Mucosa of rectum (tissue), 2 donors: ENCODE results near the gene HS1BP3.

ENCODE experiments used
- H3K27ac ChIP-seq, 2 donors: one replicate each; pipeline ENCODE4 v1.7.0; 2013; ENCODE audit warnings: inconsistent platforms in 2 of 2, low read depth in 2 of 2, low read length in 2 of 2
- H3K27me3 ChIP-seq, 2 donors: one replicate each; pipeline ENCODE4 v1.7.0; 2013; ENCODE audit warnings: low read length in 2 of 2; ENCODE audit not compliant: control insufficient read depth in 2 of 2, insufficient read depth in 2 of 2
- H3K36me3 ChIP-seq, 2 donors: one replicate each; pipeline ENCODE4 v1.7.0; 2013; ENCODE audit warnings: low read length in 2 of 2; ENCODE audit not compliant: control insufficient read depth in 2 of 2, insufficient read depth in 2 of 2
- H3K4me1 ChIP-seq, 2 donors: one replicate each; pipeline ENCODE4 v1.7.0; 2013; ENCODE audit warnings: low read length in 2 of 2, mild to moderate bottlenecking in 1 of 2; ENCODE audit not compliant: control insufficient read depth in 2 of 2, insufficient read depth in 2 of 2
- H3K4me3 ChIP-seq, 2 donors: one replicate each; pipeline ENCODE4 v1.7.0; 2013; ENCODE audit warnings: low read length in 2 of 2
- H3K9ac ChIP-seq, 2 donors: one replicate each; pipeline ENCODE4 v1.7.0; 2013; ENCODE audit warnings: low read length in 2 of 2, low read depth in 1 of 2, mild to moderate bottlenecking in 1 of 2
- H3K9me3 ChIP-seq, 2 donors: one replicate each; pipeline ENCODE4 v1.7.0; 2013; ENCODE audit warnings: low read length in 2 of 2; ENCODE audit not compliant: control insufficient read depth in 2 of 2
- donor health status: healthy.
- donor health status: Normal muscosa, but diverticular disease.

HS1BP3 gene

DNA sequence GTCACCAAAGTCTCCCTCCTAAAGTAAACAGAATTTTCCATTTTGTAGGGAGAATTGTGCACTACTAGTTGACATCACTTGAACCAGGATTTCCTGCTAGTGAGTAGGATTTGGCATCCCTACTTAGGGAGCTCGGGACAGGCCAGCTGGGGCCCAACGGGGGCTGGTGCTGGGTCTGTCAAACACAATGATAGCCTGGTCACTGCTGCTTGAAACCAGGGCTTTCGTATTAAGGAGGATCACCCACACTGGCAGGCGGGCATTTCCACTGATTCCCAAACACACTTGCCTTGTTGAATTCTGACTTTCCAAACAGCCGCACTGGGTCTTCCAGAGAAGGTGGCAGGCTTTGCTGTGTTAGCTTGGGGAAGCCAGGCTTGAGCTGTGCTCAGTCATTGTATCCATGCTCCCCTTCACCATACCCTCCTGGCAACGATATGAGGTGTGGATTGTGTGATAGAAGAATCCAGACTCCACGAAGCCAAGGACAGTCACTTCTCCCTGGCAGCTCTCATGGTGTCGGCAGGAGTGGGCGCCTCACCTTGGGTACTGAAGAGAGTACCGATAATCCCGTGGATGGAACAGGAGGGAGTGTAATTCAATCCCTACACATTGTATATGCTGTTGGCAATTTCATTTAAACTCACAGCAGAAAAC lies 23.5 kb upstream of the HS1BP3 start:
- peaks cover 0 to 2% of the 10 kb centered on the region in 2 donors for H3K36me3 ChIP-seq
- no peak overlapping the region for H3K4me3 ChIP-seq
- no peak overlapping the region for H3K9ac ChIP-seq
- no peaks in the 10 kb centered on the region for H3K9me3 ChIP-seq
- H3K4me1 ChIP-seq = peaks cover 12 to 15% of the 10 kb centered on the region in 2 donors
- H3K27me3 ChIP-seq = peaks cover 33 to 37% of the 10 kb centered on the region in 2 donors
- no peak overlapping the region for H3K27ac ChIP-seq

DNA sequence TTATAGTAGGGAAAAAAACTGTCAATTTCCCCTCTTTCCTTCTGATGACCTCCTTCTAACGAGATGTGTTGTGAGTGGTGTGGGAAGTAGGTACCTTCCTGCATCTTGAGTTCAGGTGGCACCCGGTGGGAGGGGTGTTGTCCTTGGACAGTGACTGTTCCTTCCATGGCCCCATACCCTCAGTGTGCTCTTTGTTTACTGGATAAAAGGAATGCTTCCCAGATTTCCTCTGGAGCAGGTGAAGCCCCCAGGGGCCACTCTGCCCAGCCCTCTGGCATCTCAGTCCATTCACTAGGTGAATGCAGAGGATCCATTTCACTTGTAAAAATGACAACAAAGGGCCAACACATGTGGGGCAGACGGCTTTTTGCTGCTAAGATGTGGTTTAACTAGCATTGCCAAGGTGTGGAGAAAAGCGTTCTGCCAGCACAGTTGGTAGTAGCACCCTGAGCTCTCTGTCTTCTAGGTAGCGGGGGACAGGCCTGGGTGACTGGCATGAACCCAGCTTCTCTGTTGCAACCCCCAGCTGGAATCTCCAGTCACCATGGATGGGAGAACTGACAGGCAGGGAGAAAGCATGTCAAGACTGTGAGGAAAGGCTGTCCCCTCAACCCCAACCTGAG lies 22.9 kb upstream of the HS1BP3 start:
- Histone ChIP-seq H3K9ac (no peak overlapping the region), H3K27ac (no peak overlapping the region), H3K4me3 (no peak overlapping the region), H3K36me3 (no peaks in the 10 kb centered on the region), H3K4me1 (peaks cover 12 to 15% of the 10 kb centered on the region in 2 donors), H3K27me3 (peaks cover 39% of the 10 kb centered on the region in 2 donors), H3K9me3 (no peaks in the 10 kb centered on the region)

DNA sequence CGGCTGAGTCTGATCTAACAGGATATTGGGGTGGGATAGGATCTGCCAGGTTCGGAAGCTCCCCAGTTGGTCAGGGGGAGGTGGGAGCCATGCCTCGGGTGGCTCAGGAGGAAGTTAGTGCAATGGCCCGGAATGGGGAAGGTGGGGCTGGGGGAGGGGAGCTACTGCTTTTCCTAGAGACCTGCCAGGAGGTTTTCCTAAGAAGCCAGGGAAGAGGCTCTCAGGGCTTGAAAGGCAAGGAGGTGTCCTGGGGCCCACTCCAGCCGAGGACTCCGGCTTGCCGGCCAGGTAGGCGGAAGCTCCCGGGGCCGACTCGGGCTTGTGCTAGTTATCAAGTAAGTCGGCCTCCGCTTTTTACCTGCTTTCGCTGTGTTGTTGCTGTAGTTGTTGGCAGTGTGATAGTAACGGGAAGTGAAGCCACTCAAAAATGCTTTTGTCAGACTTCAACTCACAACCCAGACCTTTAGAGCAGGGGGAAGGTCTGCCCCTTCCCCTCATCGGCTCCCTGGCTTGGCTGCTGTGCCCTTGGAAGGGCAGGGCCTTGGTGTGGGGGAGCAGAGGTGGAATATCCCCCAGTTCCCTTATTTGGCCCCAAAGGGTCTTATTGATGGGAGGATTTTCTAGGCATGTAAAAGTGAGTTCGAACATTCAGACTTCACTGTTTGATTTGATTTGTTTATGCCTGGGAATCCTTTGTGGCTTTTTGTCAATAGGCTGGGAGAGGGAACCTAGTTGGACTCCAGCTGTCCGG lies 21.5 kb upstream of the HS1BP3 start:
- no peaks in the 10 kb centered on the region for H3K36me3 ChIP-seq
- peaks cover 12 to 15% of the 10 kb centered on the region in 2 donors for H3K4me1 ChIP-seq
- H3K27me3 ChIP-seq = peaks cover 50 to 53% of the 10 kb centered on the region in 2 donors
- no peaks in the 10 kb centered on the region for H3K9me3 ChIP-seq
- no peak overlapping the region for H3K9ac ChIP-seq
- H3K4me3 ChIP-seq = no peak overlapping the region
- no peak overlapping the region for H3K27ac ChIP-seq

DNA sequence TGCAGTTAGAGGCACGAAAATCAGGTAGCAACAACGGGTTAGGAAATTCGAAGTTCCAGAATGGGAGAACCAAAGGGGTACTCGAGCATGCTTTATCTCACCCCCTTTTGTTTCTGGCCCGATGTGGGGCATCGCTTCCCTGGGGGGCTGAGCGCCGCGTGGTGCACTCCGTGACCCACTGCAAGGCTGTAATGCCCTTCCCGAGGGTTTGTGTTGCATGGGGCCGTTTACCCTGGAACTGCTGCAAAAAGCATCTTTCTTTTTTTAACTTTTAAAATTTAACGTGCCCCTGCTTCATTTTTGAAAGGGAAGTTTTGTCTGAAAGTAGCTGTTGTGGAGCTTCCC lies 20.8 kb upstream of the HS1BP3 start:
- Histone ChIP-seq H3K9me3 (no peaks in the 10 kb centered on the region), H3K4me3 (no peak overlapping the region), H3K9ac (no peak overlapping the region), H3K4me1 (peaks cover 10 to 15% of the 10 kb centered on the region in 2 donors), H3K27me3 (peaks cover 50 to 54% of the 10 kb centered on the region in 2 donors), H3K27ac (no peak overlapping the region), H3K36me3 (no peaks in the 10 kb centered on the region)

DNA sequence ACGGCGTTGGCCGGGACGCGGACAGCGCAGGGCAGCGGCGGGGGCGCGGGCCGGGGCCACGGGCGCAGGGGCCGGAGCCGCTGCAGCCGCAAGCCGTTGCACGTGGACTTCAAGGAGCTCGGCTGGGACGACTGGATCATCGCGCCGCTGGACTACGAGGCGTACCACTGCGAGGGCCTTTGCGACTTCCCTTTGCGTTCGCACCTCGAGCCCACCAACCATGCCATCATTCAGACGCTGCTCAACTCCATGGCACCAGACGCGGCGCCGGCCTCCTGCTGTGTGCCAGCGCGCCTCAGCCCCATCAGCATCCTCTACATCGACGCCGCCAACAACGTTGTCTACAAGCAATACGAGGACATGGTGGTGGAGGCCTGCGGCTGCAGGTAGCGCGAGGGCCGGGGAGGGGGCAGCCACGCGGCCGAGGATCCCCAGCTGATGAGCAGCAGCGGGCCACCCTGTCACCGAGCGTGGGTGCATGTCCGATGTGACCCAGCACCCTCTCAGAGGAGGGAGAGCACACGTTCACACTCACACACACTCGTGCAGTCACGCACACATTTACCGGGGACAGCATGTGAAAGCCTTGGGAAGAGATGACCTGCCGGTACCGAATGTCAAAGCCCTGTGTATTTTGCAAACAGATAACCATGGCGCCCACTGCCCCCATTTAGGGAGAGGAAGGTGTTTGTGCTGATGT lies 20.3 kb upstream of the HS1BP3 start:
- no peak overlapping the region for H3K9ac ChIP-seq
- no peak overlapping the region for H3K4me3 ChIP-seq
- H3K4me1 ChIP-seq = peaks cover 8 to 14% of the 10 kb centered on the region in 2 donors
- no peaks in the 10 kb centered on the region for H3K36me3 ChIP-seq
- H3K27ac ChIP-seq = no peak overlapping the region
- peaks cover 53 to 55% of the 10 kb centered on the region in 2 donors for H3K27me3 ChIP-seq
- H3K9me3 ChIP-seq = no peaks in the 10 kb centered on the region

DNA sequence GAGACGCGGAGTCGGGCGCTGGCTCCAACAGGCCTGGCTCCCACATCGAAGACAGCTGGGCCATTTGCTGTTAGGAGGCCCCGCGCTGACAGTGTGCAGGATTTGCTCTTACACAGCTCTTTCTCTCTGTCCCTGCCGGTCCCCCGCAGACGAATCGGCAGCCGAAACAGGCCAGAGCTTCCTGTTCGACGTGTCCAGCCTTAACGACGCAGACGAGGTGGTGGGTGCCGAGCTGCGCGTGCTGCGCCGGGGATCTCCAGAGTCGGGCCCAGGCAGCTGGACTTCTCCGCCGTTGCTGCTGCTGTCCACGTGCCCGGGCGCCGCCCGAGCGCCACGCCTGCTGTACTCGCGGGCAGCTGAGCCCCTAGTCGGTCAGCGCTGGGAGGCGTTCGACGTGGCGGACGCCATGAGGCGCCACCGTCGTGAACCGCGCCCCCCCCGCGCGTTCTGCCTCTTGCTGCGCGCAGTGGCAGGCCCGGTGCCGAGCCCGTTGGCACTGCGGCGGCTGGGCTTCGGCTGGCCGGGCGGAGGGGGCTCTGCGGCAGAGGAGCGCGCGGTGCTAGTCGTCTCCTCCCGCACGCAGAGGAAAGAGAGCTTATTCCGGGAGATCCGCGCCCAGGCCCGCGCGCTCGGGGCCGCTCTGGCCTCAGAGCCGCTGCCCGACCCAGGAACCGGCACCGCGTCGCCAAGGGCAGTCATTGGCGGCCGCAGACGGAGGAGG lies 19.6 kb upstream of the HS1BP3 start:
- Histone ChIP-seq H3K9ac (no peak overlapping the region), H3K27ac (no peak overlapping the region), H3K4me3 (no peak overlapping the region), H3K36me3 (no peaks in the 10 kb centered on the region), H3K4me1 (peaks cover 9 to 13% of the 10 kb centered on the region in 2 donors), H3K27me3 (peaks cover 60 to 62% of the 10 kb centered on the region in 2 donors), H3K9me3 (no peaks in the 10 kb centered on the region)

DNA sequence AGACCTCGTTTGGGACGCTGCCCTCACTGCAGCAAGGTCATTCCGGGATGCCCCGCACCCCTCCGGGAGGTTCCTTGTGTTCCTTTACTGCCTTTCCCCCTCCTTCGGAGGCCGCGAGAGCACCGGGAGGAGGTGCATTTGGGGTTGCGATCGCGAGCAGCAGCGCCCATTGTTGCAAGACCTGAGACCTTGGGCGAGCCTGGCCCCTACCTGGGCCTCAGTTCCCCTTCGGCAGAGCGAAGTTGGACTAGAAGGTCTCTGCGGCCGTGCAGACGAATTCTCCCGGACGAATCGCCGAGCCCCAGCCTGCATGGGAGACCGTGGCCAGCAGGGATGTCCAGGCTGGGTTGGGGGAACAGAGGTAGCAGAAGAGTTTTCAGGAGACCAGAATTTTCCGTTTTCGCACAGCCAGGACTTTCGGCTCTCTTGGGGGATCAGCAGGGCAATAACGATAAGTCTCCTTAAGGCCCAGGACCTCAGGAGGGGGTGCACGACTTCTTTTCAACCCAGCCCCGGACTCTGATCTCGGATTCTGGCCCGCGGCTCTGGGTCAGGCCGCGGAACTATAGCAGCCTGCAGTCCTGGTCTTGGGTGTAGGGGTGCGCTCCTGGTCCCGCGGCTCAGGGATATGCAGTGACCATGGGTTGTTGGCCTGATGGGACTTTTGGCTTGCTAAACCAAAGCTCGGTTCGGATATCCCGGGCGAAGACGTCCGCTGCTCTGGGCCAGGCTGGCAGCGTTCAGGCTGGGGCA lies 18.8 kb upstream of the HS1BP3 start:
- Histone ChIP-seq H3K4me3 (no peak overlapping the region), H3K27me3 (peaks cover 67 to 69% of the 10 kb centered on the region in 2 donors)

DNA sequence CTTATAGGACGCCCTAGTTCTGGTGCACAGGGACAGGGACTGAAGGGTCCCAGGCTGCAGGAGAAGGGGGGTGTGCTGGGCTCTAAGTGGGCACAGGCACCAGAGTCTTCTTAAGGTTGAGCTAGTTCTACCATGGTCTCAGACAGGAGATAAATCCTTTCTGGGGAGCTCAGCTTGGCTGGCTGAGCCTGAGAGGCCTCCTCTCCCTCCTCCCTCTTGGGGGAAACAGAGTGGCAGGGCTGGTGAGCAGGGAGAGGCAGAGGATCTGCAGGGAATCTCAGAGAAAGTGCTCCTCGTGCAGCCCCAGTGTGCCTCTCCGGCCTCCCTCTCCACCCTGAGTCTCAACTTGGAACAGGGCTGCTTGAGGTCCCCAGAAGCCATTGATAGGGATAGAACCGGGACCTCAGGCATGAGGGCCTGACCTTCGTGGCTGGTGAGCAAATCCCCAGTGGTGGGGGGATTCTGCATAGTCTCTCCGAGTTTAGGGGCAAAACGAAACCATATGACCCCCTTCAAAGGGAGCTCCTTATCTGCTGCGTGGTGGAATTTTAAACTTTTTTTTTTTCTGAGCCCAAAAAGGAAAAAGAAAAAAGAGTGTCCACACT lies 18.1 kb upstream of the HS1BP3 start:
- H3K4me1 ChIP-seq = peaks cover 8 to 14% of the 10 kb centered on the region in 2 donors
- no peaks in the 10 kb centered on the region for H3K36me3 ChIP-seq
- H3K4me3 ChIP-seq = no peak overlapping the region
- H3K27ac ChIP-seq = no peak overlapping the region
- peaks cover 75 to 77% of the 10 kb centered on the region in 2 donors for H3K27me3 ChIP-seq
- no peaks in the 10 kb centered on the region for H3K9me3 ChIP-seq
- no peak overlapping the region for H3K9ac ChIP-seq

More for the DNA sequence above, 18.8 kb upstream of the HS1BP3 start:
- Histone ChIP-seq H3K9me3 (no peaks in the 10 kb centered on the region), H3K9ac (no peak overlapping the region), H3K36me3 (no peaks in the 10 kb centered on the region), H3K27ac (no peak overlapping the region), H3K4me1 (peaks cover 8 to 14% of the 10 kb centered on the region in 2 donors)

DNA sequence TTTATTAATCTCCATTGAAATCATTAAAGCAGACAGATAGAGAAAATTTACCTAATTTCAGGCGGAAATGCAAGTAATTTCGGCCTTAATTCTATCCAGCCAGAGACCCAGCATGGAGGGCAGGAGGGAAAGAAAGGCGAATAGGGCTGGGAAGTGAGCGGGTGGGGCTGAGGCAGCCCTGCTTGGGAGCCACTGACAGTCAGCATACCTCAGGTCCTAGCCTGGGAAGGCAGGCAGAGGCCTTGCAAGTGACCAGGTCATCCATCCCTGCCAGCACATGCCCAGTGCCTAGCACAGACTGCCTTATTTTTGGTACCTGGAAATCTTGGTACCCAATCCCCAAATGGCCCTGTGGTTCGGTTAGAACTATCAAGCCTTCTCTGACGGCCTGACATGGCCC lies 17.6 kb upstream of the HS1BP3 start:
- no peak overlapping the region for H3K27ac ChIP-seq
- no peak overlapping the region for H3K9ac ChIP-seq
- no peaks in the 10 kb centered on the region for H3K36me3 ChIP-seq
- H3K27me3 ChIP-seq = peaks cover 75 to 82% of the 10 kb centered on the region in 2 donors
- no peak overlapping the region for H3K4me3 ChIP-seq
- H3K4me1 ChIP-seq = peaks cover 8 to 14% of the 10 kb centered on the region in 2 donors
- H3K9me3 ChIP-seq = no peaks in the 10 kb centered on the region
